GM18858 (cell line): ENCODE measurements around the gene BCS1L.
A peak's percentile ranks its signal among the peaks of the same experiment; 100 is the strongest.

Source experiments
- ATAC-seq: cut with Tn5 transposase; IDR thresholded peaks from one replicate; pipeline ENCODE4 v1.9.1; 2021; ENCODE audit not compliant: unreplicated experiment

BCS1L gene

DNA sequence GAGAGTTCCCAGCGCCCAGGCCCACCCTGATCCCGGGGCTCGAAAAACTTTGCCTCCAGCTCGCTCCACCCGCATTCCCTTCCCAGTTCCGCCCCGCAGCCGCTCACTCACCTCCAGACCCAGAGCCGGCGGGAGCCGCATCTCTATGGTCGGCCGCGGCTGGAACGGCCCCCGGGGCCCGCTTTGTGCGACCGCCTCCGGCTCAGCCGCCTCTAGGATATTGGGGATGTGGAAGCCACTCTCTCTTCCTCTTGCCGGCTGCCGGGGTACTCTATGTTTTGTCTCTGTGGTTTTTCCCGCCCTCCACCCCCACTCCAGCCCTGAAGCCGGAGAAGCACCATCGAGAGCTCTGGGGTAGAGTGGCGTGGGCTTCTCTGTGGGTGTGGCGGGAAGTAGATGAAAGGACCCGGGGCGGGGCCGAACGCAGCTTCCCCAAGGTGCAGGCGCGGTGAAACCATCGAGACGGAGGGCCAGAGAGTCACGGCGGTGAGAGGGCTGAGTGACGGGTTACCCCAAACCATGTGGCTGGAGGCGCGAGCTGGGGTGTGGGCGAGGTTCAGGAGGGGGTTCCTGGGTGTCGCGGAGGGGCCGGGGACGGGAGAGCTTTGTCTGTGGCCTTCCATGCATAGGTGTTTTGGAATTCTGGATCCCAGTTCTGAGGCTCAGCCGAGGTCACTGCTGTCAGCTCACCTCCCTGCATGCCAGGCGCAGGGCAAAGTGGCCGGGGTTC, at the start of gene BCS1L, which contains the start of gene ZNF142:
Gene BCS1L, plus strand, starts transcription at position 426 of the 730 bp plus-strand sequence. CDS start 1,305 bp downstream, outside the sequence.
Gene ZNF142, minus strand, starts transcription at position 366 of the 730 bp plus-strand sequence. CDS start 3,194 bp downstream, outside the sequence.
- peak; percentile 76 for ATAC-seq

DNA sequence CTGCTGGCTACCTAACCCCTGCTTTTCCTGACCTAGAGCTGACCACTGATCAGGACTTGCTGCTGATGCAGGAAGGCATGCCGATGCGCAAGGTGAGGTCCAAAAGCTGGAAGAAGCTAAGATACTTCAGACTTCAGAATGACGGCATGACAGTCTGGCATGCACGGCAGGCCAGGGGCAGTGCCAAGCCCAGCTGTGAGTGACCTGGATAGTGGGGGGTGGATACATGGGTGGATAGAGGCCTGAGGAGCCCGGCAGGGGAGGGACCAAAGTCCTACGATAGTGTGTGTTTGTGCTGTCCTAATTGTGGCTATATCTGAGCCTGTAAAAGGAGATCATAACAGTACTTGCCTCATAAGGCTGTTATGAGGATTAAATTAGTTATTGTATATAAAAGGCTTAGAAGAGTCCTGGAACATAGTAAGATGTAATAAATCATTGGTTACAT, 43.6 kb upstream of the BCS1L start:
- no peak for ATAC-seq

DNA sequence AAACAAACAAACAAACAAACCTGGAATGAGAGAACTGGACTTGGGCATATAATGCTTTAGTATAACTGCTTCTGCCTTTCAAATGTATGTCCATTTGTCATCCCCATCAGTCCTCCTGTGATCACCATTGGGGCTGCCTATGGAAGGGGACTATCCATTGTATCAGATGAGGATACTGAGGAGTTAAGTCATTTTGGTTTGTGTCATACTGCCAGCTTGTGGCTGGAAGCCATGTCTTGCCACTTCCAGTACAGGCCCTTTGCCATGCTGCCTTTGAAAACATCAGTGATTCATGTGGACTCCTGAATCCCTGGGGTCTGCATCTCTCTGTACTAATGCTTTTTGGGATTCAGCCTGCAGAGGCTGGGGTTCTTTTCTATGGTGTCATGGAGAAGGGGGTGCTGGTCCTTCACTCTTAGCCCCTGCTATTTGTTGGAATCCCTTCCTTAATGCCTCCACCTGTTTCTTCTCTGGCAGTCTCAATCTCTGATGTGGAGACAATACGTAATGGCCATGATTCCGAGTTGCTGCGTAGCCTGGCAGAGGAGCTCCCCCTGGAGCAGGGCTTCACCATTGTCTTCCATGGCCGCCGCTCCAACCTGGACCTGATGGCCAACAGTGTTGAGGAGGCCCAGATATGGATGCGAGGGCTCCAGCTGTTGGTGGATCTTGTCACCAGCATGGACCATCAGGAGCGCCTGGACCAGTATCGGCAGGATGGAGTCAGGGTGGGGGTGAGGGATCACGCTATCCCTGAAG, 41.2 kb upstream of the BCS1L start:
- ATAC-seq: no peak

DNA sequence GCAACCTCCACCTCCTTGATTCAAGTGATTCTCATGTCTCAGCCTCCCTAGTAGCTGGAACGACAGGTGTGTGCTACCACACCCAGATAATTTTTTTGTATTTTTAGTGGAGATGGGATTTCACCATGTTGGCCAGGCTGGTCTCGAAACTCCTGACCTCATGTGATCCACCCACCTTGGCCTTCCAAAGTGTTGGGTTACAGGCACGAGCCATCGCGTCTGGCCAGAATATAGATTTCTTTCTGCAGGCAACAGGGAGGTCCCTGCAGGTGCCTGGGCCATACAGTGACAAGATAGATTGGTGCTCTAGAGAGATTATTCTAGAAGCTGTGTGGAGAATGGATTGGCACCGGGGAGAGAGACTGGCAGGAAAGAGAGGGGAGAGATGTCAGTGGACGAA, 38.5 kb upstream of the BCS1L start:
- ATAC-seq: no peak

- ATAC-seq: no peak
Observed at GRCh38 chr2:218622606-218623365, 36.7 kb upstream of the BCS1L start.

GRCh38 chr2:218623366-218623705, 36.1 kb upstream of the BCS1L start:
- no peak for ATAC-seq

- ATAC-seq: no peak
Observed at GRCh38 chr2:218626369-218626768, 33.1 kb upstream of the BCS1L start.

- no peak for ATAC-seq
Observed at GRCh38 chr2:218627939-218628338, 31.5 kb upstream of the BCS1L start.

DNA sequence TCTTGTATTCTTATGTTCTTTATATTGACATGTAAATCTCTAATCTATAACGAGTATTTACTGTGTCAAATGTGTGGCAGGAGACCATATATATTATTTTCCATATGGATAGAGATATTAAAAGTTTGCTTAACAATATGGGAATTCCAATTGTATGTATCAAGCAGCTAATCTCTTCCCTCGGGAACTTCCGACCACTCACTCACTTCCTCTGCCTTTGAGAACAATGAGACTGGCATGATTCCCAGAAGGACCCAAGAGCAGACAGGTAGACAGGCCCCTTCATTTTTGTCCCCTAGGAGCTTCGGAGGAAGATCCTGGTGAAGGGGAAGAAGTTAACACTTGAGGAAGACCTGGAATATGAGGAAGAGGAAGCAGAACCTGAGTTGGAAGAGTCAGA, 27.6 kb upstream of the BCS1L start:
- ATAC-seq: no peak

DNA sequence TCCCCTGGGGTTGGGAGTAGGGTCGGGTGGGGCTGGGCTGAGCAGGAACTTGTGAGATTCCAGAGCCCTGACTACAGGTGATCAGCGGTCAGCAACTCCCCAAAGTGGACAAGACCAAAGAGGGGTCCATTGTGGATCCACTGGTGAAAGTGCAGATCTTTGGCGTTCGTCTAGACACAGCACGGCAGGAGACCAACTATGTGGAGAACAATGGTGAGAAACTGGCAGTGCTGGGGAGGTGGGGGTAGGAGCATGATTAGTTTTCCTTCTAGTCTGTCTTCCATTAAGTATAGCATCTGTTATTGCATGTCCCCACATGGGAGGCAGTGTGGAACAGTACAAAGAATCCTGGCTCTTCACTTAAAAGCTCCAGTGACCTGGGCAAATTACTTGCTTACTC, 23.8 kb upstream of the BCS1L start:
- ATAC-seq: no peak

DNA sequence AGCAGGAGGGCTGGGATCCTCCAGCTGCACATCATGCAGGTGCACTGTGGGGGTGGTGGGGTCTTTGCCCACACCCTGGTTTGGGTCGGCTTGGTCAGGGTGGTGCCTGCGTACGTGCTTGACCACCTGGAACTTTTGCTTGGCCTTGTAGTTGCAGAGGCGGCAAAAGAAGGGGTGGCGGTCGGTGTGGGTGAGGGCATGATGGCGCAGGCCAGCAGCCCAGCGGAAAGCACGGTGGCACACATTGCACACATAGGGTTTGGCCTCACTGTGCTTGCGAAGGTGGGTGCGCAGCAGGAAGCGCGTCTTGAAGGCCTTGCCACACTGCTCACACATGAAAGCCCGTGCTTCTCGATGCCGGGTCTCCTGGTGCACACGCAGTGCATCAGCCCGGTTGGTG, 21.1 kb upstream of the BCS1L start:
- ATAC-seq: no peak

- ATAC-seq: no peak
Observed at GRCh38 chr2:218642121-218642656, 17.3 kb upstream of the BCS1L start.

DNA sequence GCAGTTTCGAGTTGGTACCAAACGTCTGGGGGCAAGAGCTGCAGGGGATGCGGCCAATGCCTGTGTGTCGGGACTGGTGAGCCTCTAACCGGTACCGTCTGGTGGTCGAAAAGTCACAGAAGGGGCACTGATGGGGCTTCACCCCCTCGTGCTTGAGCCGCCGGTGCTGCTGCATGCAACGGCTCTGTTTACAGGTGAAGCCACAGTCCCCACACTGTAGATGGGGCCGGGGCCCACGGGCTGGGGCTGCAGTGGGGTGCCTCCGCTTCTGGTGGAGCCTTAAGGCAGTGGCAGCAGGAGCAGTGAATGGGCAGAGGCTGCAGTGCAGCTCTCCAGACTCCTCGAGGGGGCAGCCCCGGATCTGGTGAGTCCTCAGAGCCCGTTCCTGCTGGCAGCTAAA, 16.7 kb upstream of the BCS1L start:
- ATAC-seq: no peak

- ATAC-seq: no peak
Observed at GRCh38 chr2:218643751-218644310, 15.7 kb upstream of the BCS1L start.

- no peak for ATAC-seq
Observed at GRCh38 chr2:218644721-218645120, 14.8 kb upstream of the BCS1L start.

GRCh38 chr2:218645126-218645525, 14.4 kb upstream of the BCS1L start:
- ATAC-seq: peak; percentile 62

GRCh38 chr2:218648088-218648786, 11.2 kb upstream of the BCS1L start:
- peak; percentile 44 for ATAC-seq

GRCh38 chr2:218648787-218649100, 10.7 kb upstream of the BCS1L start:
- no peak for ATAC-seq

DNA sequence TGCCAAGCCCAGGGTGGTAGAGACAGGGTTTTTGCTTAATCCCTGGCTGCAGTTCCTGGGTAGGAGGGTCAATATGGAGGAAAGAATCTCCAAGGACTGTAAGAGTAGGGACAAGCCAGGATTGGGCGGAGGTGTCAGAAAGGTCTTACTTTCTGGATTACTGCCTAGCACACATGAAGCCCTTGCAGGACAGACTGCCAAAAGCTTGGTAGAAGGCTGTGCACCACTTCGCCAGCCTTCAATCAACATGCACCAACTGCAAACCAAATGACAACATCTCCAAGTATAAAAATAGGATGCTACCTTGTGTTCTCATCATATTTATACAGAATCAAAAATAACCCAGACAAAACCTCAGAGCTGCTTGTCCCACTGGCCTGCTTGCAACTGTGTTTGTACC, 3.7 kb upstream of the BCS1L start:
- no peak for ATAC-seq

DNA sequence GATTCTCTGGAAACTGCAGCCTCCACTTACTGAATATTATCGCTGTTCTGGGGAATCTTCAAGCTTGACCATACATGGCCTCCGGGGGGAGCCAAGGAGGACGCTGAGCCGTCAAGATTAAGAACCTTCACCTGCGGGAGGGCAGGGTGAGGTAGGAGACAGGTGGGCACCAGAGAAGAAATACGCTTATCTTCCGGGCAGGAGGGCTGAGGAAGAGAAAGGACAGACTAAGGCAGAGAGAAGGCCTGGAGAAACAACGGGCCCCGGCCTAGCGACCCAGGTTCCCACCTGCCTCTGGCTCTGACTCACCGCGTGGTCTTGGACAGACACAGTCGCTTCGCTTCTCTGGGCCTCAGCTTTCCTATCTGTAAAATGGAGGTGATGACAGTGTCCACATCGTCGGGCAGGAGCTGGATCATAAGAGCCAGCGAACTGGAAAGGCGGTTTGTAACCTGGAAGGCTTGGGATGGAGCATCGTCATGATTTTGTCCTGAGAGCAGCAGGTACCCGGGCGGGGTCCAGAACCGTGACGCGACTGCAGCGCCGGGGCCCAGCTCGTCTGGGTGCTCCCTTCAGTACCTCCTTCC, 719 bp upstream of the BCS1L start:
- ATAC-seq: no peak
